GM04504 (cell line): ENCODE data around the gene SAE1.

Experiments
- DNase-seq: peaks from one replicate; pipeline ENCODE4 v3.0.0-alpha.2; 2012; ENCODE audit warnings: low read depth

The SAE1 gene

DNA sequence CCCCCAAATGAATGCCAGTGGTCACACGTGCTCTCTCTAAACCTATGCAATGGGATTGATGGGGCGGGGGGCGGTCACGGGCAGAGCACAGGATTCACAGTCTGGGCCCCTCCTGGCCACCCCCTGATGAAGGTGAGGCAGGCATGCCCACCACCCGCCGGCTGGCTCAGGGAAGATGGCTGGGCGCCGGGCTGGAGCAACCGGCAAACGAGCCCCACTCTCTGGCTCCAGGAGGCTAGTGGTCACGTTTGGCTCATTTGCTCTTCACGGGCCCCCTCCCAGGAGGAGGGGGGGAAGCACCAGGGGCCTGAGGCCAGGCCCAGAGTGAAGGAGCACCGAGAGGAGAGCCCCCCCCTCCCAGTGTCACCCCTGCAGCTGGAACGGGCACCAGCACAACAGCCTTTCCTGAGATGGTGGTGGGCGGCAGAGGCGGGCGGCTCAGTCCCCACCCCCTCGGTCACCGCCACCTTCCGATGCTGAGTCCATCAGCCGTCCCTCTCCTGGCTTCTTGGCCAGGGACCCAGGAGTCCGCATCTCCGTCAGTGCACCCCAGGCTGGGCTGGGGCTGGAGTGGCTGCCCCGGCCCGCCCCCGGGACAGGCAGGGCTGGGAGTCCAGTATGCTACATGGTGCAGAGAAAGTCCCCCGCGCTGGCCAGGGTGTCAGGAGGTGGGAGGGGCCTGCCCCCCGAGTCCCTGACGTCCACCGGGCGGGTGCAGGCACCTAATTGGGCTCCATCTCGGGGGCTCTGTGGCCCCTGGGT is 90.6 kb downstream of the SAE1 start:
- DNase-seq: no peak

DNA sequence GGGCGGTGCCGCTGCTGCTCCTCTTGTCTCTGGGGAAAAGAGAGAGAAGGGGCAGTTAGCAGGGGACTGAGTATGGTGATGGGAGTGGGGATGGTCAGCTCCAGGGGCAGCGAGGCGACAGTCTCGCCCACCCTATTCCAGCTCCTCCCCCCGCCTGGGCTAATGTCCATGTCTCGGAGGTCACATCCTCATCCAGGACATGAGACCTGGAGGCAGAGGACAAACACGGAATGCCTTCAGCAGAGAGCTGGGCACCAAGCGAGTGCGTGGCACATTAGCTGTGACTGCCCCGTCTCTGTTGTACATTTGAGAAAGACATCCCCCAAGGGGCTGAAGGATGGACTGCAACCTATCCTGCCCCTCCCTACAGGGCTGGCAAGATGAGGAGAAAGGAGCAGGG is 91.3 kb downstream of the SAE1 start:
- no peak for DNase-seq

DNA sequence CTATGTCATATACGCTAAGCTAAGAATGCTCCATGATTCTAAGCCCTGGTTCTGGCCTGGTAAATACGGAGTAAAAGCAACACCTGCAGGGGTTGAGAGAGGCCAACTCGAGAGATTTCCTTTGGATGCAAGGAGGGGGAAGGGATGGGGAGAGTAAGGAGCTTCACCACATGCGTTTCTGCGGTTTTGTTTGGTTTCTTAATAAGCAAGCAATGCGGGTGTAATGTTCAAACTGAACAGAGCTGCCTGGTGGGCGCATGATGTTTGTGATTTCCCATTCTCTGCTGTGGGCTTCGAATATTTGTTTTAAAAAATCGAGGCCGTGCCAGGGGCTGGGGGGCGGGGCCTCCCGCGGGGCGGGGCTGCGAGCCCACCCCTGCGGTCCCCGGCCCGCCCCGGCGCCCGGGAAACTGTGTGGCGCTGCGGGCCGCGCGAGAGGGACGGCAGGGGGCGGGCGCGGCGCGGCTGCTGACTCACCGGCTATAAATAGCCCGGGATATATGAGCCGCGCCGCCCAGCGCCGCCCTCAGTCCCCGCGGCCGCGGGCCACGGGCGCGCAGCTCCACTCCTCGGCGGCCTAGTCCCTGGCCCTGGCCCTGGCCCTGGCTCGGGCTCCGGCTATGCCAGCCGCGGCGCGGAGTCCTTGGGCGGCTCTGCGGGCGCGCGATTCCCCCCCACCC is 95.3 kb downstream of the SAE1 start:
- no peak for DNase-seq

DNA sequence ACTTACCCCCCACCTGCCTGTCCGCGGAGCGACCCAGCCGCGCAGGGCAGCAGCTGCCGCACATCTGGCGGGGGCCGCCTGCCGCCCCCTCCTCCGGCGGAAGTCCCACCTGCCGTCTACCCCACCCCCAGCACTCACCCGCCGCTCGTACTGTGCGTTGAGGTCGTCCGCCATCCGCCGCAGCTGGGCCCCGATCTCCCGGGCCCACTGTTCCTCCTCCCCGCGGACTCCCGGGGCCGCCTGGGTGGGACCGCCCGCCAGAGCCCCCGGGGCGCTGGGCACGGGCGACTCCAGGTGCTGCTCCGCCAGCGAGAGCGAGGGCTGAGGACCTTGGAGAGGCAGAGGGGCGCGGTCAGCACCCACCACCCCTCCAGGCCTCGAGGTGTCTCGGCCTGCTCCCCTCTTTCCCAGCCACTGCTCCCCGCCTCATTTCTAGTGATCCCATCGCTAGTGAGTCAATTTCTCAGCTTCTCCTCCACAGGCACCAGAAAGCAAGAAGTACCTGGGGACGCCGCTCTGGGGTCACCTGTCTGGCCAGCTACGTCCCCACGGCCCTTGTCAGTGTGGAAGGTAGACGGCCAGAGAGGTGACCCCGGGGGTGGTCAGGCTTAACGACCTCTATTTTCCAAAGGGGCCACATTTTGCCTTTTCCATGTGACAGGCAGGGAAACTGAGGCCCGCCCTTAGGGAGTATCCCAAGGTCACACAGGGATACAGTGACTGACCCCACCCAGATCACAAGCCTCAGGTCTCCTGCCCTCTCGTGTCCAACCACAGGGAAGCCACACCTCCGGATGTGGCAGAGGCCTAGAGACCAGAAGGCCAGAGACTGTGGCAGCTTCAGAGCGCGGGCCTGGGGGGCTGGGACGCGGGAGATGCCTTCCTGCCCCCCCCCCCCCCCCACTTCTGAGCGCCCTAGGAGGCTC is 96.1 kb downstream of the SAE1 start:
- no peak for DNase-seq

DNA sequence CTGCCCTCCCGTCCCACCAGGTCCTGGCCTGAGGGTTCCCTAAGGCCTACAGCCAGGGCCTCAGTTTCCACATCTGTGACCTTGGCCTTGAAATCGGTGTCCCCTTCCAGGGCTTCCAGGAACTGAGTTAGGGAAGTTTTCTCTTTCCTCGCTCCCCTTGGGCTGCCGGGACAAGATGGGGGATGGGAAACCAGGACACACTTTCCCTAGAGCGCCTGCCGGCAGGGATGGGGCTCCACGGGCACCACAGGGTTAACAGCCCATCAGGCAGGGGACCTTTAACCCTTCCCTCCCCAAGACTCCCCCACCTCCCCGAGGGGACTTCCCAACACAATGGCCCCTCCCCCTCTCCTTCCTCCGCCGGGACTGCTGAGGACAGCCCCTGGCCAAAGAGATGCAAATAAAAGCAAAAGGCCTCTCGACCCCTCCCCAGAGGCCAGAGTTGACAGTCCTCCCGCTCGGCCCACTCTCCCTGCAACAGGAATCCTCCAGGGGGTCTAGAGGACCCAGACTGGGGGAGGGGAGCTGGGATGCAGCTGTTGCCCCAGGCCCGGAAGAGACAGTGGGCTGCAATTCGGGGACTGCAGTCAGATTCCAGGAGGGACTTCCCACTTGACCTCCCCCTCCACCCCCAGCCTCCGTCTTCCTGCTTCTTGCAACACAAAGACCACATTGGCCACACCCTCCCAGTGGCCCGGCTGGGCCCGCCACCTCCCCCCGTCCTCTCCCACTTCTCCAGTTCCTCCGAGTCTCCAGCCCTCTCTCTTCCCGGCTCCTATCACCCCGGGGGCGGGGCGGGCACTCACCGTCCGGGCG is 96.9 kb downstream of the SAE1 start:
- peak; percentile 84 for DNase-seq

DNA sequence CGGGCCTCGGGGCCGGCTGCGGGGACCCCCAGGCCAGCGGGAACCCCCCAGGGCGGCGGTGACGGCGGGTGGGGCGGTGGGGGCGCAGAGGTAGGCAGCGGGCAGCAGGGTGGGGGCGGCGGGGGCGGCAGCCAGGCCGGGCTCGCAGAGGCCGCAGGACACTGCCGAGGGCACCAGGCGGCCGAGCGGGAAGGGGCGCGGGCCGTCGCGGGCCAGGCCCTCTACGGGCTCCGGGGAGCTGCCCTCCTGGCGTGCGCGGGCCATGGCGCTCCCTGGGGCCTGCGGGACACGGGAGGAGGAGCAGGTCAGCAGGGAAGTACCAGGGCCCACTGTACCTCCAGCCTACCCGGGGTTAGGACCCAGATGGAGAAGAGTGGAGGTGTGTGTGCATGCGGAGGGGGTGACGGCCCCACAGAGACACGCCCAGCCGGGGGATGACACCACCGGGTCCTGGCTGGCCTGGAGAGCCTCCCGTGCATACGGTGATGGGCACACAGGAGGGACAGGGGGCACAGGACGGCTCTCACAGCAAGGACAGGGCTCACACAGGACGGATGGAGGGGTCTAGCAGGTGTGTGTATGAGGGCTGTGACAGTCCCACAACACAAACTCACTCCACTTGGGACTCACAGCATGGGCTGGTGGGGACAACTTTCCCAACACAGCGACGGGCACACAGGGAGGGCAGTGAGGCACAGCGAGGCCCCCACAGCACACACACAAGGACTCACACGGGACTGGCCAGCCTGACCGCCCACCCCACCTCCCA is 97.7 kb downstream of the SAE1 start:
- no peak for DNase-seq

DNA sequence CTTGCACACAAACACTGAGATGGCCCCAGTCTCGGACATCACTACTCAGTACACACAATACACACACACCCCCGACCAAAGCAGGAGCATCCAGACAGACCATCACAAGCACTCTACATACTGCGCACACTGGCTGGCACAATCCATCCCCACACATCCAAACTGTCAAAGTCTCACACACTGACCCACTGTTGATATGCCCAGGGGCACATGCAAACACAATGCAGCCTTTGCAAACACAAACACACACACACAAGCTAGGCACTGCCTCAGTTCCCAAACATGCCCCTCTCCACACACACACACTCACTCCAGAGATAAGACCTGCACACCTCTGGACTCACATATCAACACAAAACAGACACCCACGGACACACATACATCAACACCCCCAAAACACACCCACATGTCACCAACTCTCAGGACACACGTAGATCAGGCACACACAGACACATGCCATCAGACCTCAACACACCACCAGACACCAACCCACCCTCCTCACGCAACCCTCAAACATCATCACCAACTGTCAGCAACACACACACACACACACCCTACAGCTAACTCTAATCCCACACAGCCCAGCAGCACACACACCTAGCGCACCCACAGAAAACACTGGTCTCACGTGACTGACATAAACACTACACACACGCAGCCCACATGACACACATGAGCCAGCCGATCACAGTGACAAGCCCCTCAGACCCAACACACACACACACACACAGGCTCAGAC is 98.5 kb downstream of the SAE1 start:
- no peak for DNase-seq

DNA sequence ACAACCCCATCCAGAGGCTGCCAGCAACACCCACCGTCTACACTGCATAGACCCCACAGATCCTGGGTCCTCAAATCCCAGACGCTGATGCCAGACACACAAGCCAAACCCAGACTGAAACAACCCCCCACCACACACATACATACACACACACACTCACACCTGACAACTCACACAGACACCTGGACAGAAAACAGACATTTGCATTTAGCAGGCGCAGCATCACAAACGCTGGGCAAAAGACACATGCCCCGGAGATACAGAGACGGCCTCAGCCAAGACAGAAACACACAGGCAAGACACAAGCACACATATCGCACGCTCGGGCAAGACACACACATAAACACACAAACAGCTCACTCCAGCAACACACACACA is 99.0 kb downstream of the SAE1 start:
- DNase-seq: no peak

DNA sequence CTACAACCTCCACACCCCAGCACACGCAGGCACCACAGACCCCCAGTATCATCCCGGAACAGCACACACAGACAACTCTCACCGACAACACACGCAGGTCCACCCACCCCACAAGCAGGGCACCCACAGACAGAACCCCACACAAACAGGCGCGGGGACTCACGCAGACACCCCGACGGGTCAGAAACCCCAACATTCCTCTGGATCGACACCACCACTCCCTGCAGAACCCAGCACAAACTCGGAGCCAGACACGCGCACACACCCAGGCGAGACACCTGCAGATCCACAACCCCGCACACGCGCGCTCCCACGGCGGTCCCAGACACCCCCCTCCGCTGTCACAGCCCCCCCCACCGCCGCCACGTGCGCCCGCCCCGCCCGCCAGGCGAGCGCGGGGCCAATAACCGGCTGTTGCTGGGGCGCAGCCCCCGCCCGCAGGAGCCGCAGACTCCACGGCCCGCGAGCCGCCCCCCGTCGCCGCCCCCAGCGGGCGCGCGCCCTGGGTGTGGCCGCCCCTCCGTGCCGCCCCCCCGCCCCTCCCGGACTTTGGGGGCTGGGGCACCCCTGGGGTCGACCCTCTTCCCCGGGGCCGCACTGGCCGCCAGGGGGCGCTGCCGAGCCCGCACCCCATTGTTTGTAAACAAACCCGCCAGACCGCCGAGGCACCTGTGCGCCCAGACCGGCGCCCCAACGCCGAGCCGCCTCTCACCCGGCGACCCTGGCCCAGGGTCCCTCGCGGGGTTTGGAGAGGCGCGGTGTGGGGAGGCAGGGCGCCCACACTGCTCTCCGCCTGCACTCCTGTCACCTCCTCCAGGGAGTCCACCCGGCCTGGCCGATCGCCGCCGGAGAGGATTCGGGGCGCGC is 99.7 kb downstream of the SAE1 start:
- no peak for DNase-seq

DNA sequence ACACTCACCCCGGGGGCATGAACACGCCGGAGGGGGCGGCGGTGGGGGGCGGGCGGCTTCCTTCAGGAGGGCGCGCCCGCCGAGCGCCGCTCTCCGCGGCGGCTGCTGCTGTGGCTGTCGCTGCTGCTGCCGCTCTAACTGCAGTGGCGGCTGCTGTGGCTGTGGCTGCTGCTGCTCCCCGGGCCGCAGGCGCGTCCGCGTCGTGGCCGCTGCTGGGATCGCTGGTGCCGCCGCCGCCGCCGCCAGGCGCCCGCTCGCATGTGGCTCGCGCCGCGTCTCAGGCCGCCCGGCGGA is 100.2 kb downstream of the SAE1 start, which contains the start of gene BBC3:
Gene BBC3 (minus strand): TSS at position 279 of the 294 bp plus-strand sequence. CDS start 2,768 bp downstream, outside the sequence.
- no peak for DNase-seq

DNA sequence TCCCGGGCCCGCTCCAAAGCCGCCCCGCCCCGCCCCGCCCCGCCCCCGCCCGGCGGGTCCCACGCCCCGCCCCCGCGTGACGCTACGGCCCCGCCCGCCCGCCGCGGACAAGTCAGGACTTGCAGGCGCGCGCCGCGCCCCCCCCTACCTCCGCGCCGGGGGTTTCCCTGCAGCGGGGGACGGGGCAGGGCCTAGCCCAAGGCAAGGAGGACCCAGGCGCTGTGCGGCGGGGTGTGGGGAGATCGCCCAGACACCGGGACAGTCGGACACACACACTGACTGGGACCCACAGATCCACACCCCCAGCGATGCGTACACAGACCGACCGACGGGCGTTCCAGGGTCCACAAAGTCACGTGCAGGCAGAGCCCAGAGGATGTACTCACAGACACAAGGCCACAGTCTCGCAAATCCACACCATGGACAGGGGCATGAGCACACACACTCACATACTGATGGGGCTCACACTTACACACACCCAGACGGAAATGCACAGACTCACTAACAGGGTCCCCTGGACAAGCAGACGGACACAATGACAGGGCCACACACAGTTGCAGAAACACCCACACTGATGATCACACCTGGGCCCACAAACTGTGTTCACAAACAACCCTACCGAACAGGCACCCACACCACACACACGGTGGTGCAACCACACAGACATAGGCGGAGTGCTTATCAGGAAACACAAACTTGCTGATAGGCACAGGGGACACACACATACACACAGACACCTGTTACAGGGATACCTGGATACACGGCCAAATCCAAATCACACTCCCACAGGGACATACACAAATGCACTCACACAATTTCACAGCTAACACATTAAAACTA is 100.8 kb downstream of the SAE1 start:
- DNase-seq: peak; percentile 75

DNA sequence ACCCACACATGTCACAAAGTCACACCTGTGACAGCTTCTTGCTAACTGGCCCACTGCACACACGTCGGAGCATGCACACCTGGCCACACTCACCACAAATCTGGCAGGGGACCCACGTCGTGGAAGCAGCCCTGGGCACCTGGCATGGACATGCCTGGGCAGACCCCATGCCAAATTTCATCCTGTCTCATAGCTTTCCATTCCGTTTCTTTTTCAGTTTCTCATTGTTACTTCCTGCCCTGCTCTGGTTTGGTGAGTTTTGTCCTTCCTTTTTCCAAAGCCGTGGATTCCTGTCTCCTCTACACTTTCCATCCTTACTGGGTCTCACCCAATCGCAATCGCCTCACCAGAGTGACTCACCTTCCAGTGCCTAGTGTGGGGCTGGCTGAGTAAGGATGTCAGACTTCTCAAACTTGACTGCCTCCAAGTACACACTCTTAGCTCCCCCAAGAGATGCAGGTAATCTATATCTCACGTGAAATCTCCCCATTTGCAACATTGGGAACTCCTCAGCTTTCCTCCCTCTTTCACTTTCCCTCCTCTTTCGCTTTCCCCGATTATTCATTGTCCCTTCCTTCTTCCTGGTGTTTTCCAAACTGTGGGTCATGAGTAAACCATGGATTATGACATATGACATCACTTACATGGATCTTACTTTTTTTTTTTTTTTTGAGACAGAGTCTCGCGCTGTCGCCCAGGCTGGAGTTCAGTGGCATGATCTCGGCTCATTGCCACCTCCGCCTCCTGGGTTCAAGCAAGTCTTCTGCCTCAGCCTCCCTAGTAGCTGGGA is 102.0 kb downstream of the SAE1 start:
- no peak for DNase-seq

DNA sequence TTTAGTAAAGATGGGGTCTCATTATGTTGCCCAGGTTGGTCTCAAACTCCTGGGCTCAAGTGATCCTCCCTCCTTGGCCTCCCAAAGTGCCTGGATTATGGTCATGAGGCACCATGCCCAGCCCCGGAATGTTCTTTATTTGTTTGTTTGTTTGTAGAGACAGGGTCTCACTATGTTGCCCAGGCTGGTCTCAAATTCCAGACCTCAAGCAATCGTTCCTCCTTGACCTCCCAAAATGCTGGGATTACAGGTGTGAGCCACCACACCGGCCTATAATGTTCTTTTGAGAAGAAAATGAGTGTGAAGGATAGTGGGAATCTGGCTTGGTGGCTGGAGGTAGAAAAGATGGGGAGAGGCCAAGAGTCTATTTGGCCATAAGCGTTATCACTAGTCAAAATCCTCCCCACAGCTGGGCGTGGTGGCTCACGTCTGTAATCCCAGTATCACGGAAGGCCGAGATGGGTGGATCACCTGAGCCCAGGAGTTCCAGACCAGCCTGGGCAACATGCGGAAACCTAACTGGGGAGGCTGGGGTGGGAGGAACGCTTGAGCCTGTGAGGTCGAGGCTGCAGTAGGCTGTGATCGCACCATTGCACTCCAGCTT is 105.5 kb downstream of the SAE1 start:
- no peak for DNase-seq

DNA sequence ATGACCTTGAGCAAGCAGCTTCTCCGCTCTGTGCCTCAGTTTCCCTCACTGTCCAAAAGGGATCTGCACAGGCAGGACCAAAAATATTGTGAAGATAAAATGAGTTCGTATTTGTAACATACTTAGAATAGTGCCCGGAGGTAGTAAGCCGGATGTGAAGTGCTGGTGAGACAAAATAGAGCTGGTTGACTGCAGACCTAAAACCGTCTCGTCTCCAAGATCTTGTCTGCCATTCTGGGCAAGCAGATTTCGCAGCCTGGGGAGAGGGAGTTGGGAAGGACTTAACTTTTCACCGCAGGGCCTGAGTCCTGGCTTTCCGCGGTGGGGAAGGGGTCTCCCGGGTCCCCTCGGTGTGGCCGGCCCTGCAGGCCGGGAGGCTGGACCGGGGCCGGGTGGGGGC is 108.5 kb downstream of the SAE1 start:
- no peak for DNase-seq

DNA sequence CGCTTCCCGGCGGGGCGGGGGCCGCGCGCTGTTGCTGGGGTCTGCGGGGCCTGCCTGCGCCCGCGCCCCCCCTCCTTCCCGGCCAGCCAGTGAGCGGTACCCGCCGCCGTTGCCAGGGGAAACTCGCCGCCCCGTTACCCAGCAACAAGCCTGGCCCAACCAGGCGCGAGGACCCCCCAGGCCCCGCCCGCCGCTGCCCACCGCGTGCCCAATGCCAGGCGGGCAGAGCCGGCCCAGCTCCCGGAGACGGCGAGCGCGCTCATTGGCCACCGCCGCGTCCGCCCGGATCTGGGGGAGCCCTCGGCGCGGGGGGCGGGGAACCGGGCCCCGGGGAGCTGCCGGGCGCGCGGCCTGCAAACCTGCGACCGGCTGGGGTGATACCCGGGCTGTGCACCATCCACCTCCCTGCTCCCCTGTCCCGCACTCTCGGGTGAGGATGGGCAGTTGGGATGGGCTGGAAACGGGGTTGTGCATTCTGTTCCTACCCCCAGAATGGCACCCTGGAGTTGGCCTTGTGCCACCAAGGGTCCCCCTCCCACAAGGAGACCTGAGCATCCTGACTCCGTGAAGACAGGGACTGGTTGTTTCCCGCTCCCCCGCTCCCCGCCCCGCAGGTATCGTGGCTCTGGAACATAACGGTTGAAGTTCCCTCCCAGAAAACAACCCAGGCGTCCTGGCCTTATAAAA is 109.1 kb downstream of the SAE1 start:
- no peak for DNase-seq

DNA sequence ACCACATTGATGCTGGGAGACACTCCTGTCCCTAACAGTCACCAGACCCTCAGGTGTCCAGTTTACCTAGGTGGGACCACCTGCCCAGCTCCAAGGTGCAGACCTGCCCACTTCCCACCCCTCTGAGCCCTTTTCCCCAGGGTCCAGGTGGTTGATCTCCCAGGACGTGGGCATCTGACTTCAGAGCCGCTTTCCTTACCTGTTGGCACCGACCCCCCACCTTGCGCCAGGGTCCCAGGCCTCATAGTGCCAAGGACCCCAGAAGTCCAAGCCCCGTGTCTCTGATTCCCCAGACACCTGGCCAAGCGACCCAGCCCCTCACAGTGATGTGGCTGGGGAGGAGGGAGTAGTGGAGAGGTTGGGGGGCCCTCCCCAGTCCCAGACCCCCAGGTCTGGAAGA is 109.9 kb downstream of the SAE1 start:
- DNase-seq: no peak
